GM21529 (cell line): ENCODE measurements around the gene C3orf18.

Experiments used
- ATAC-seq: cut with Tn5 transposase; IDR thresholded peaks from one replicate; pipeline ENCODE4 v1.9.1; 2021; ENCODE audit not compliant: unreplicated experiment

C3orf18 gene

GRCh38 chr3:50567386-50568167 lies at the start of gene C3orf18:
C3orf18 (minus strand) TSS chr3:50567747; CDS start chr3:50565699, 2,048 bp downstream.
- peak; percentile 84 for ATAC-seq

- peak; percentile 70 for ATAC-seq
These were observed 49.2 kb upstream of the C3orf18 start for GRCh38 chr3:50616770-50617095.

- ATAC-seq: peak; percentile 31
These were observed 48.6 kb upstream of the C3orf18 start for GRCh38 chr3:50616003-50616769.

- no peak for ATAC-seq
These were observed 47.6 kb upstream of the C3orf18 start for GRCh38 chr3:50615190-50615589.

GRCh38 chr3:50612970-50613846 lies 45.7 kb upstream of the C3orf18 start:
- no peak for ATAC-seq

- ATAC-seq: no peak
These were observed 44.8 kb upstream of the C3orf18 start for GRCh38 chr3:50612234-50612882.

GRCh38 chr3:50611464-50612233 lies 44.1 kb upstream of the C3orf18 start, which contains the start of gene CISH:
CISH (minus strand) TSS chr3:50611774; CDS start chr3:50611650, 124 bp downstream.
- ATAC-seq: peak; percentile 77

- no peak for ATAC-seq
These were observed 43.5 kb upstream of the C3orf18 start for GRCh38 chr3:50610992-50611463.

GRCh38 chr3:50610181-50610971 lies 42.8 kb upstream of the C3orf18 start:
- ATAC-seq: no peak

GRCh38 chr3:50609763-50610085 lies 42.2 kb upstream of the C3orf18 start:
- no peak for ATAC-seq

GRCh38 chr3:50609071-50609762 lies 41.7 kb upstream of the C3orf18 start:
- ATAC-seq: no peak

- no peak for ATAC-seq
These were observed 40.7 kb upstream of the C3orf18 start for GRCh38 chr3:50608278-50608677.

- no peak for ATAC-seq
These were observed 39.9 kb upstream of the C3orf18 start for GRCh38 chr3:50607271-50608091.

- no peak for ATAC-seq
These were observed 39.0 kb upstream of the C3orf18 start for GRCh38 chr3:50606596-50606995.

GRCh38 chr3:50605901-50606326 lies 38.4 kb upstream of the C3orf18 start:
- ATAC-seq: no peak

- ATAC-seq: no peak
These were observed 37.4 kb upstream of the C3orf18 start for GRCh38 chr3:50604628-50605588.
